SK-N-MC (cell line): ENCODE data around the gene RNF144B.

Source experiments
- EZH2 ChIP-seq: fragments of 200-600 bp; sonication (generic); IDR thresholded peaks from one replicate; pipeline ENCODE4 v1.6.1; 2017; ENCODE audit warnings: antibody characterized with exemption
- FOXP2 ChIP-seq: optimal IDR thresholded peaks from 2 replicates; pipeline ENCODE3; 2011; ENCODE audit warnings: mild to moderate bottlenecking, moderate library complexity; ENCODE audit not compliant: insufficient read depth; ENCODE audit errors: extremely low read length, control extremely low read depth
- POLR2AphosphoS5 ChIP-seq: IDR thresholded peaks from 2 replicates; pipeline ENCODE4 v1.6.1; 2012; ENCODE audit warnings: mild to moderate bottlenecking, low read depth, low read length, borderline replicate concordance

DNA sequence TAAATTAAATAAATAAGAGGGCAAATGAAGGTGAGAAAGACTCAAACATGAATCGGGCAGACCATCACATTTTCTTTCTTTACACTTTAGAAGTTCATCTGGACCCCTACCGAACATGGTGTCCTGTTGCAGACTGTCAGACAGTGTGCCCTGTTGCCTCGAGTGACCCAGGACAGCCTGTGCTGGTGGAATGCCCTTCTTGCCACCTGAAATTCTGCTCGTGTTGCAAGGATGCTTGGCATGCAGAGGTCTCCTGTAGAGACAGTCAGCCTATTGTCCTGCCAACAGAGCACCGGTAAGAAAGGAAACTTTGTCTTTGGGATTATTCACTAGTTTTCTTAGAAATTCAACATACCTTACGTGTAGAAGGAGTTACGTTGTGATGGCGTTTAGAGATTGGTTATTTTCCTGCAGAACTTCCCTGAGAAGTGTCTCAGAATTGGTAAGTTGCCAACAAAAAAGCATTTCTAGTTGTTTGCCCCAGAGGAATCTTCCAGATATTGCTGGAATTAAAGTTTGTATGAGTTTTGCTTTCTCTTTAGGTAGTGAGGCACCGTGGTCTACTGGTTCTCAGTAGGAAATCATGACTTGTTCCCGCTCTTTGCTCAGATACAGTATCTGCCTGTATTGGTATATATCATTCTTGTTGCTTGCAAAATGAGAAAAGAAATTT lies 70.1 kb downstream of the RNF144B start:
- TF ChIP-seq EZH2 (no peak), POLR2AphosphoS5 (no peak), FOXP2 (no peak)
